VCaP (cell line): Measurements from ENCODE around the gene ZIC2.
A peak's percentile ranks its signal among the peaks of the same experiment; 100 is the strongest.

Source experiments
- H3K27ac ChIP-seq: fragments of 450-650 bp; 2 replicates; pipeline ENCODE4 v1.5.1; 2017
- TF ChIP-seq, protein P1 (sequence below): fragments of 450-650 bp; conservative IDR thresholded peaks from 2 replicates; pipeline ENCODE4 v1.5.1; 2017; ENCODE audit warnings: mild to moderate bottlenecking, moderate library complexity

Gene ZIC2

DNA sequence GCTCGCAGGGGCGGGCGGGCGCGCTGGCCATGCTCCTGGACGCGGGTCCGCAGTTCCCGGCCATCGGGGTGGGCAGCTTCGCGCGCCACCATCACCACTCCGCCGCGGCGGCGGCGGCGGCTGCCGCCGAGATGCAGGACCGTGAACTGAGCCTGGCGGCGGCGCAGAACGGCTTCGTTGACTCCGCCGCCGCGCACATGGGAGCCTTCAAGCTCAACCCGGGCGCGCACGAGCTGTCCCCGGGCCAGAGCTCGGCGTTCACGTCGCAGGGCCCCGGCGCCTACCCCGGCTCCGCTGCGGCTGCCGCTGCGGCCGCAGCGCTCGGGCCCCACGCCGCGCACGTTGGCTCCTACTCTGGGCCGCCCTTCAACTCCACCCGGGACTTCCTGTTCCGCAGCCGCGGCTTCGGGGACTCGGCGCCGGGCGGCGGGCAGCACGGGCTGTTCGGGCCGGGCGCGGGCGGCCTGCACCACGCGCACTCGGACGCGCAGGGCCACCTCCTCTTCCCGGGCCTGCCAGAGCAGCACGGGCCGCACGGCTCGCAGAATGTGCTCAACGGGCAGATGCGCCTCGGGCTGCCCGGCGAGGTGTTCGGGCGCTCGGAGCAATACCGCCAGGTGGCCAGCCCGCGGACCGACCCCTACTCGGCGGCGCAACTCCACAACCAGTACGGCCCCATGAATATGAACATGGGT is 599 bp downstream of the ZIC2 start:
- peak overlapping the region; percentile 63 for H3K27ac ChIP-seq

DNA sequence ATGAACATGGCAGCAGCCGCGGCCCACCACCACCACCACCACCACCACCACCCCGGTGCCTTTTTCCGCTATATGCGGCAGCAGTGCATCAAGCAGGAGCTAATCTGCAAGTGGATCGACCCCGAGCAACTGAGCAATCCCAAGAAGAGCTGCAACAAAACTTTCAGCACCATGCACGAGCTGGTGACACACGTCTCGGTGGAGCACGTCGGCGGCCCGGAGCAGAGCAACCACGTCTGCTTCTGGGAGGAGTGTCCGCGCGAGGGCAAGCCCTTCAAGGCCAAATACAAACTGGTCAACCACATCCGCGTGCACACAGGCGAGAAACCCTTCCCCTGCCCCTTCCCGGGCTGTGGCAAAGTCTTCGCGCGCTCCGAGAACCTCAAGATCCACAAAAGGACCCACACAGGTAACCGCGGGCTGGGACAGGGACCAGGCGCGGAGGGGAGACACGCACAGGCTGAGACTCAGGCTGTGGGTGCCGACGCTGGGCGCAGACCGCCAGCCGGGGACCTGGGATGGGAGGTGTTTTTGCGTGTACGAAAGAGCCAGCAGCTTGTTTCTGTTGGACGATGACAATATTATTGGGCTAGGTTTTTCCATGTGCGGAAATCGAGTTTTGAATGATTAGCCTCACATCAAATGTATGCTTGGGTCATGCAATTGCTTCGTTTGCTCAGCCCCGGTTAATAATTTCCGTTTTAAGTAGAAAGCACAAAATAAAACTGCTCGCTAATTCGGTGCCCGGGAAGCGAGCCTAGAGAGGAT is 1.3 kb downstream of the ZIC2 start:
- TF ChIP-seq, protein P1, sequence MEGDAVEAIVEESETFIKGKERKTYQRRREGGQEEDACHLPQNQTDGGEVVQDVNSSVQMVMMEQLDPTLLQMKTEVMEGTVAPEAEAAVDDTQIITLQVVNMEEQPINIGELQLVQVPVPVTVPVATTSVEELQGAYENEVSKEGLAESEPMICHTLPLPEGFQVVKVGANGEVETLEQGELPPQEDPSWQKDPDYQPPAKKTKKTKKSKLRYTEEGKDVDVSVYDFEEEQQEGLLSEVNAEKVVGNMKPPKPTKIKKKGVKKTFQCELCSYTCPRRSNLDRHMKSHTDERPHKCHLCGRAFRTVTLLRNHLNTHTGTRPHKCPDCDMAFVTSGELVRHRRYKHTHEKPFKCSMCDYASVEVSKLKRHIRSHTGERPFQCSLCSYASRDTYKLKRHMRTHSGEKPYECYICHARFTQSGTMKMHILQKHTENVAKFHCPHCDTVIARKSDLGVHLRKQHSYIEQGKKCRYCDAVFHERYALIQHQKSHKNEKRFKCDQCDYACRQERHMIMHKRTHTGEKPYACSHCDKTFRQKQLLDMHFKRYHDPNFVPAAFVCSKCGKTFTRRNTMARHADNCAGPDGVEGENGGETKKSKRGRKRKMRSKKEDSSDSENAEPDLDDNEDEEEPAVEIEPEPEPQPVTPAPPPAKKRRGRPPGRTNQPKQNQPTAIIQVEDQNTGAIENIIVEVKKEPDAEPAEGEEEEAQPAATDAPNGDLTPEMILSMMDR, result no peak

More for the DNA sequence above, 599 bp downstream of the ZIC2 start:
- TF ChIP-seq, protein P1, result no peak

DNA sequence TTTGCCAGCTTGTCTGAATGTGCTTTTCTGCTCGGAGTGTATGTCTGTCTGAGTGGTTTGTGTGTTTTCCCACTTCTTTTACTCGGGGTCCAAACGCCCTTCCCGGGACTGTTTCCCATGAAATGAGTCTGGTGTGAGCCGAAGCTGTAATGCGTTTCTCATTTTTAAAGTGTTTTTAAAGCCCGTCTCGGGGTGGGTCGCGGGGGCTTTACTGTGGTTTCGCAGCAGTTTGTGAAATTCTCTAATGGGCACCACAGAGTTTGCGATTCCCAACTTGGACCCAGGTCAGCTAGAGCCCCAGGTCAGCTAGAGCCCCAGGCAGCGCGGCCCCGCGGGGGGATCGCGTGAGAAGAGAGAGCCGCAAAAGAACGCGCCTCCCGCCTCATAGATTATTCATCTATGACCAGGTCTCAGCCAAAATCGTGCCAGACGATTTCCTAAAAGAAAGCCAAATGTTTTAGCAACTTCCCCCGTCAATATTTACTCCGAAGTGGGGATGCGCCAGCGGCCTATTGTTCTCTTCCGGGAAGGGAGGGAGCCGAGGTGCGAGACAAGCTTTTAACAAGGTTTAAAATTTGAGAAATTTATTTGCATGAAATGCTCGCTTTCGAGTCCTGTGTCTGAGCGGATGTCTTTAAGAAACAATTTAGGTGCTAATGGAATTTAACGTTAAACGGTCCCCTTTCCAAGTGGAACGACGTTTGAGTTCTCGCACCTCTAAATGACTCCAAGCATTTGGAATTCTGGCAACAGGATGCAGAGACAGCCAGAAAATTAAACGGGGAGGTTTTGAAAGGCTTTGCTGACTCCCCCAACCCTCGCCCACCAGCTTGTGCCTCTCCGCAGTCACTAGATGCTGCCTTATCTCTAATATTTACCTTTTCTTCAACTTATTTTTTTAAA is 2.2 kb downstream of the ZIC2 start:
- H3K27ac ChIP-seq, result no peak overlapping the region
- TF ChIP-seq, protein P1, result no peak

More for the DNA sequence above, 1.3 kb downstream of the ZIC2 start:
- H3K27ac ChIP-seq, result peak overlapping the region; percentile 63; the same call in 1 of the 2 replicates

DNA sequence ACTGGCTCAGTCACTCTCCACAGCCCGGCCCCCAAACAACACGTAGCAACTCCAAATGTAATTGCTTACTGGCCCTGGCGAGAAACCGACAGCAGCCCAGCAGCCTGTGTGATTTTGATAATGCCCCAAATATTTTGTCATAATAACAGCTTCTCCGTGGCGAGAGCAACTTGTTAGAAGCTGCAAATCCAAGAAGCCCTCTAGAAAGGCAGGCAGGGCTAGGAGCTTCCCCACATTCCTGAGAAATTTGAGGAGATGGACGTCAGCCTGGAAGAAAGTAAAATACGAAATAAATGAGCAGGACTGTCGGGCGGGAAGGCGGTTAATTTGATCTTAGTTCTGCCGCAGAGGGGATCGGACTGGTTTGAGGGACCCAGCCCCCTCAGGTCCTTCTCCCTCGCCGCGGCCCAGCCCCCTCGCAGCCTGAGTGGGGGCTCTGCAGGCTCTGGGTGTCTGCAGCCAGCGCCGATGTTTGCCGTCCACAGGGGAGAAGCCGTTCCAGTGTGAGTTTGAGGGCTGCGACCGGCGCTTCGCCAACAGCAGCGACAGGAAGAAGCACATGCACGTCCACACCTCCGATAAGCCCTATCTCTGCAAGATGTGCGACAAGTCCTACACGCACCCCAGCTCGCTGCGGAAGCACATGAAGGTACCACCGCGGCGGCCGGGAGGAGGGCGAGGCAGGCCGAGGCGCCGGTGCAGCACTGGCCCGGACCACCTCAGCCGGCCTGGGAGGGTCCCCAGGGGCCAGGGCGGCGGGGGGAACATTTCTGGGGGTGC is 3.1 kb downstream of the ZIC2 start:
- H3K27ac ChIP-seq, result no peak overlapping the region
- TF ChIP-seq, protein P1, result no peak

DNA sequence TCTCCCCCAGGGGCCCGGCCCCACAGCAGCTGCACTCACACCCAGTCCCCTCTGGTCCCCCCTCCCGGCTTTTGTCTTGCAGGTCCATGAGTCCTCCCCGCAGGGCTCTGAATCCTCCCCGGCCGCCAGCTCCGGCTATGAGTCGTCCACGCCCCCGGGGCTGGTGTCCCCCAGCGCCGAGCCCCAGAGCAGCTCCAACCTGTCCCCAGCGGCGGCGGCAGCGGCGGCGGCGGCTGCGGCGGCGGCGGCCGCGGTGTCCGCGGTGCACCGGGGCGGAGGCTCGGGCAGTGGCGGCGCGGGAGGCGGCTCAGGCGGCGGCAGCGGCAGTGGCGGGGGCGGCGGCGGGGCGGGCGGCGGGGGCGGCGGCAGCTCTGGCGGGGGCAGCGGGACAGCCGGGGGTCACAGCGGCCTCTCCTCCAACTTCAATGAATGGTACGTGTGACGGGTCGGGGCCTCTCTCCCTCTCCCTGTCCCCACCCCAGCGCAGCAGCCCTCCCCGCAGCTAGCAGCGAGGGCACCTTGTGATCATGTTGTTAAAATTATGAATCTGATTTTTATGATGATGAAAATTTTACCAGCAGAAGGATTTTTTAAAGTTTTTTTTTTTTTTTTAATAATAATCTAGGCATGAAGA is 3.8 kb downstream of the ZIC2 start:
- TF ChIP-seq, protein P1, result 0 out of 2 replicates have a peak, but pooled peaks have one; percentile 8
- H3K27ac ChIP-seq, result no peak overlapping the region

DNA sequence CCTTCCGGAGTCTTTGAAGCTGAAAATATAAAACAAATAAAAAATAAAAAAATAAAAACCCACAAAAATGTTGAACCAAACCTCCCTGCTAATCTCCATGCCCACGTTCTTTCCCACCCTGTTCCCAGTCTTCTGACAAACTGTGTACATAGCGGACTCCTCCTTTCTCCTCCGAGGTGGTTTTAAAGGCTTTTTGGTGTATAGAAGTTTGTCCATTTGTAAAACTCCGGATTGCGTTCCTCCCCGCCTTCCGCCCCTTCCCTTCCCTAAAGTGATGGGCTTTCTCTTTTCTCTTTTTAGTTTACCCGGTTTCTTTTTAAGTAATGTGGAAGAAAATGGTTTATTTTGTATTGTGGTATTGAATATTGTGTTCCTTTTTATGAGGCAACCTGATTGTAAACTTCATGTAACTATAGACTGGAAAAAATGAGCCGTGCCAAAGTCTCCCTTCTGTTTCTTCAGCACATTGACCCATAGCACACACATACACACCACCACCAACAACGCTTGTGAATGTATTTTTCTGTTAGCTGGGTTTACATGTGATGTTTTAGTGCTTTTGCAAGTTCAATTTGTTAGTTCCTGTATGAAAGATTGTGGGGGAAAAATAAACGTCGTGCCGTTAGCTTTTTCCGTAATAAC is 4.4 kb downstream of the ZIC2 start:
- no peak overlapping the region for H3K27ac ChIP-seq
- TF ChIP-seq, protein P1, result no peak
